Stimulated activated naive CD8-positive, alpha-beta T cell treated with anti-CD3 and anti-CD28 coated beads, Interleukin-15, Interleukin-2, amounts not matched to agents 100 ng/mL and 50 ng/mL, for 24 hours (primary cell): ENCODE measurements around the gene ASF1B.
A peak's percentile ranks its signal among the peaks of the same experiment; 100 is the strongest.

Experiments
- H3K27ac Mint-ChIP-seq: one replicate; pipeline ENCODE4 v1.8.0; 2021; ENCODE audit warnings: mild to moderate bottlenecking, mixed read lengths
- H3K27me3 Mint-ChIP-seq: one replicate; pipeline ENCODE4 v1.8.0; 2021; ENCODE audit warnings: mixed read lengths
- H3K36me3 Mint-ChIP-seq: one replicate; pipeline ENCODE4 v1.8.0; 2021; ENCODE audit warnings: low read depth, mixed read lengths
- H3K4me1 Mint-ChIP-seq: one replicate; pipeline ENCODE4 v1.8.0; 2021; ENCODE audit warnings: low read depth, mixed read lengths
- H3K4me3 Mint-ChIP-seq: one replicate; pipeline ENCODE4 v1.8.0; 2021; ENCODE audit warnings: mild to moderate bottlenecking, mixed read lengths
- H3K9me3 Mint-ChIP-seq: one replicate; pipeline ENCODE4 v1.8.0; 2021; ENCODE audit warnings: mixed read lengths

The ASF1B gene

DNA sequence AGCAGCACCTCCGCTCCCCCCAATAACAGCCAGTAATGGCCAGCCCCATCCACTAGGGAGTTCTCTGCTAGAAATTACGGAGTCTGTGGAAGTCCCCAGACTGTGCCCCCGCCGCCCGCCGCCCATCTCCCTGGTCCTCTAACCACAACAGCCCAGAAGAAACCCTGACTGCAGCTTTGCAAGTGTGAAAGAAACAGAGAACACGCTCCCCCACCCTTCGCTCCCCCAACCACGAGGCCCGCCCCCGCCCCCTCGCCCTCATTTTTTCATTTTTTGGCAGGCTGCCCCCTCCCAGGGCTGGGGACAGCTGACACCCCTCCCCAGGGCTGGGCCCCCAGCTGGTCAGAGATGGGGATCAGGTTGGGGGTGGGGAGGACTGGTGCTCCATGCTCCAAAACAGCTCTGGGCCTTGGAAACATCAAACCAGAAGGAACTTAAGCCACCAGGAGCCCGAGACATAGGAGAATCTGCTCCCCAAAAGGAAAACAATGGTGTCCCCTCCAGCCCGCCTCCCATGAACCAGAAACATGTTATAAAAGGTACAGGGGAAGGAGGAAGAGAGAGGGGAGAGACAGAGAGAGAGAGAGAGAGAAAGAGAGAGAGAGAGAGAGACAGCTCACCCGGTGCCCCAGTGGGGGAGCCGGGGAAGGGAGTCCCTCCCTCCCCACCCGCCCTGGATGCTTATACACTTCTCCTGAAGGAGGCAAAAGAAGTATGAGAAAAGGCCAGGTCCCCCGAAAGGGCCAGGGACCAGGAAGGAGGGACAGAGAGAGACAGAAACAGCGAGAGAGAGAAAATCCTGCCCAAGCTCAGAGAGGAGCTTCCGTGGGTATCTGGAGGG, 29.8 kb upstream of the ASF1B start:
- no peaks in the 10 kb centered on the region for H3K27me3 Mint-ChIP-seq
- H3K27ac Mint-ChIP-seq = peak overlapping the region; percentile 52
- no peaks in the 10 kb centered on the region for H3K9me3 Mint-ChIP-seq
- H3K4me1 Mint-ChIP-seq = peaks cover 24% of the 10 kb centered on the region
- H3K36me3 Mint-ChIP-seq = peaks cover 7% of the 10 kb centered on the region
- peak overlapping the region; percentile 66 for H3K4me3 Mint-ChIP-seq

DNA sequence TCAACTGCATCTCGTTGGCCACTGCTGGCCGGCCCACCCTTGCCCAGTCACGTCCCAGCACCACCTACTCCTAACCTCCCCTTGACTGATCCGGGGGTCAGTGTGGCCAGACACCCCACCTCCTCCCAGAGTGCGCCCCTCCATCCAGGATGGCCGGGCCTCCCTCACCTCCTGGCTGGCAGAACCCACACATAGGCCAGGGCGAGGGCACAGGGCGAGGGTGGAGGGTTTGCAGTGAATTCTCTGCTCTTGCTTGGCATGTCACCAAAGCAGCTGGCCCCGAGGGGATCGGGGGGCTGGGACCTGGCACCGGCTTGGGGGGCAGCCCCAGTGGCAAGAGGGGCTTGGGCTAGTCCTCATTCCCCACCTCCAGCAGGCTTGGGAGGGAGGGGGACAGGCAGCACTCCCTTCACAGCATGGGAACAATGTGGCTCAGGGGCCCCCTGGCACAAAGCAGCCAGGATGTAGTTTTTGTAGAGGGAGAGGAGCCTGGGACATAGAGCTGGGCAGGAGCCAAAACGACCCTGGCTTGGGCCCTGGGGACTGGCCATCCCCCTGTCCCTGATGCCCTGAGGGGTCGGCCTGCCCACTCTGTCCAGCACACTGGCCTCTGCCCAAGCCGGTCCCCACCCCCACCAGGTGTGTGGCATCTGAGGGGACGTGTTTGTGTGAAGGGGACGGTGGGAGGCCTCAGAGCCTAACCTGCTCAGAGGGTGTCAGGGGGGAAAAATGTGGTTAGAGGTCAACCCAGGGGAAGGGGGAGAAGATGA, 28.5 kb upstream of the ASF1B start:
- Mint-ChIP-seq H3K36me3 (no peaks in the 10 kb centered on the region), H3K4me1 (peaks cover 24% of the 10 kb centered on the region), H3K27ac (no peak overlapping the region), H3K27me3 (no peaks in the 10 kb centered on the region), H3K4me3 (no peak overlapping the region), H3K9me3 (no peaks in the 10 kb centered on the region)

DNA sequence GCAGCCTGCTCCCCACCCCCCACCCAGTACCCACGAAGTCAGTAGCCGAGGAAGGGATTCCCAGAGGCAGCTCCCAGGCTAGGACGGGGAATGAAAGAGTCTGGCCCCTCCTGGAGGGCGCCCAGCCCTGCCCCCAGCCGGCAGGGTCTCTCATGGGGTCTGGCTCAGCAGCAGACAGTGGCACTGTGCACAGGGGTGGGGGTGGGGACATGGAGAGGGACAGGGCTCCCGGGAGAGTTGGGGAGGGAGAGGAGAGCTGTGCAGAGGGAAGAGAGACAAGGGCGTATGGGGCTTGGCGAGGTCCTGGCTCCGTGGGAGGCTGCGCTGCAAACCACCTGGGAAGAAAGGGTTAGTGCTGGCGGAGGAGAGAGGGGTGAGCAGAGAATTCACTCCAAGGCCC, 27.7 kb upstream of the ASF1B start:
- peaks cover 24% of the 10 kb centered on the region for H3K4me1 Mint-ChIP-seq
- no peaks in the 10 kb centered on the region for H3K9me3 Mint-ChIP-seq
- H3K27me3 Mint-ChIP-seq = no peaks in the 10 kb centered on the region
- H3K27ac Mint-ChIP-seq = no peak overlapping the region
- H3K36me3 Mint-ChIP-seq = no peaks in the 10 kb centered on the region
- no peak overlapping the region for H3K4me3 Mint-ChIP-seq

DNA sequence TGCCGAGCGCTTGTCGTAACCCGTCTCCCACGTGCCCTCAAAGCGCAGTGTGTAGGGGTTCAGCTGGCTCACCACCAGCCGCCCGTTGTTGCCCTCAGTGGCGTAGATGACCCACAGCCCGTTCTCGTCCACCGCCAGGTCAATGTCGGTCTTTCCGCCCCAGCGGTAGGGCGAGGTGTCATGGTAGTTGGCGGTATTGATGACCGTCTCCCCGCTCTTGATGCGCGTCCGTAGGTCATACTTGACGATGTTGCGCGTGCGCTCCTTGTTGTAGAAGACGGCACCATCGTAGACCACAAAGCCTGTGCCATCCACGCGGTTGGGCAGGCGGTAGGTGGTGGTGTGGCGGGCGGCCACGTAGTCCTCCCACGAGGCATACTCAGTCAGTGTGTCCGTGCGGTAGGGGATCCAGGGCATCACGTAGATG, 26.5 kb upstream of the ASF1B start:
- Mint-ChIP-seq H3K4me3 (no peak overlapping the region), H3K27ac (no peak overlapping the region), H3K9me3 (no peaks in the 10 kb centered on the region)

DNA sequence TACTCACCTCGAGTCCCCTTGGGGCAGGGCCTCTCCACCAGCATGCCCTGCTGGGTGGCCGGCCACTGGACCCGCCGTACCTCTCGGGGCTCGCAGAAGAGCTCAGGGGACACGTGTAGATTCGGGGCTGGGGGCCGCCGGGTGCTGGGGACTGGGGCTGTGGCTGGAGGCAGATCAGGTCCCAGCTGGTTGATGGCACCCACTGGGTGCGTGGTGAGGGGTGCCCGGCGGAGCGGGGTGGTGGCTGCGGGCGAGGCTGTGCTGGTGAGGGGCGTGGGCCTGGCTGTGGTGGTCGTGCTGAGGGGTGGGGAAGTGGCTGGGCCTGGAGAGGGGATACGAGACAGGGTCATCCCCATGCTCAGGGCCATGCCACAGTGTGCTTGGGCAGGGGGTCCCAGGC, 24.9 kb upstream of the ASF1B start:
- no peak overlapping the region for H3K27ac Mint-ChIP-seq
- H3K9me3 Mint-ChIP-seq = no peaks in the 10 kb centered on the region
- H3K36me3 Mint-ChIP-seq = no peaks in the 10 kb centered on the region
- H3K4me3 Mint-ChIP-seq = no peak overlapping the region
- H3K4me1 Mint-ChIP-seq = peaks cover 9% of the 10 kb centered on the region
- no peaks in the 10 kb centered on the region for H3K27me3 Mint-ChIP-seq

More for the DNA sequence above, 26.5 kb upstream of the ASF1B start:
- H3K27me3 Mint-ChIP-seq = no peaks in the 10 kb centered on the region
- no peaks in the 10 kb centered on the region for H3K36me3 Mint-ChIP-seq
- H3K4me1 Mint-ChIP-seq = peaks cover 21% of the 10 kb centered on the region

DNA sequence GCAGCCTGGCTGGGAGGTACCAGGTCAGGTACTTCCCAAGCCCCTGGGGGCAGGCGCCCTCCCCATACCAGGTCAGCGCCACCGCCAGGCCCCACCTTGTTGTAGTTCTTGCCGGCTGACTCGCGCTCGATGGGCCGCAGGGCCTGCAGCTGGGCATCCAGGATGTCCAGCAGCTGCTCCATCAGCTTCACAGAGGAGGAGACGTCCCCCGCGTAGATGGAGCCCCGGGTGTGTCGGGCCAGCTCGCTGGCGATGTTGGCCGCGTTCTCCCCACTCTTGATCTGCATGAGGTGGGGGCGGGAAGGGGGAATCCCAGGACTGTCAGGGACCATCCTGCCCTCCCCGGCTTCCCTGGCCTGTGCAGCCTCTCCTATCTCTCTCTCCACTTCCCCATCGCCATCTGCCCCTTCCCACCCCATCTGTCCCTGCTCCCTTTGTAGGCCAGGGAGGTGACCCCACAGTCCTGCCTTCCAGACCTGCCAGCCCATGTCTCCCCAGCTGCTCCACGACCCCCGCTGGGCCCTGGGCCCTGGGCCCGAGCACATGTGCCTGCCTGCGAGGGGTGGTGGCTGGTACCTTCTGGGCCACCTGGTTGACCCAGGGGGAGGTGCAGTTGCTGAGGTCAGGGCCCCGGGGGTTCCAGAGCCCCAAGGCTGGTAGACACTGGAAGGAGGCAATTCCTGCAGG, 23.8 kb upstream of the ASF1B start:
- no peak overlapping the region for H3K4me3 Mint-ChIP-seq
- no peaks in the 10 kb centered on the region for H3K4me1 Mint-ChIP-seq
- H3K27ac Mint-ChIP-seq = no peak overlapping the region
- H3K27me3 Mint-ChIP-seq = no peaks in the 10 kb centered on the region
- peaks cover under 1% of the 10 kb centered on the region for H3K36me3 Mint-ChIP-seq
- H3K9me3 Mint-ChIP-seq = no peaks in the 10 kb centered on the region

DNA sequence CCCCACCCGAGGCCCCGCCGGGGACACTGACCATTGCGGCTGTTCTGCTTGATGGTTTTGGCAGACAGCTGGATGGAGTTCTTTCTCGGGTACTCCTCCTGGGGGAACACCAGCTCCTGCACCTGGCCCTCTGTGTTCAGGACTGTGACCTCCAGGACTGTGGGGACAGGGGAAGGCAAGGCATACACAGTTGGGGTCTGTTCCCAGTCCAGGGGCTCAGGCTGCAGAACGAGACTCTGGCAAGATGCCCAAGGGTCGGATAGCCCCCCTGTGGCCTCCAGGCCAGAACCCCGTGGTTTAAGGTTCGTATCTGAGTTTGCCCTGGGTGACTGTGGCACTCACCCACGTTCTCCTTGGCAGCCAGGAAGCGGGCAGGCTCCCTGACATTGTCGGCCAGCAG, 22.7 kb upstream of the ASF1B start:
- Mint-ChIP-seq H3K27ac (no peak overlapping the region), H3K4me3 (no peak overlapping the region), H3K4me1 (no peaks in the 10 kb centered on the region), H3K27me3 (no peaks in the 10 kb centered on the region), H3K36me3 (peaks cover 4% of the 10 kb centered on the region), H3K9me3 (no peaks in the 10 kb centered on the region)

DNA sequence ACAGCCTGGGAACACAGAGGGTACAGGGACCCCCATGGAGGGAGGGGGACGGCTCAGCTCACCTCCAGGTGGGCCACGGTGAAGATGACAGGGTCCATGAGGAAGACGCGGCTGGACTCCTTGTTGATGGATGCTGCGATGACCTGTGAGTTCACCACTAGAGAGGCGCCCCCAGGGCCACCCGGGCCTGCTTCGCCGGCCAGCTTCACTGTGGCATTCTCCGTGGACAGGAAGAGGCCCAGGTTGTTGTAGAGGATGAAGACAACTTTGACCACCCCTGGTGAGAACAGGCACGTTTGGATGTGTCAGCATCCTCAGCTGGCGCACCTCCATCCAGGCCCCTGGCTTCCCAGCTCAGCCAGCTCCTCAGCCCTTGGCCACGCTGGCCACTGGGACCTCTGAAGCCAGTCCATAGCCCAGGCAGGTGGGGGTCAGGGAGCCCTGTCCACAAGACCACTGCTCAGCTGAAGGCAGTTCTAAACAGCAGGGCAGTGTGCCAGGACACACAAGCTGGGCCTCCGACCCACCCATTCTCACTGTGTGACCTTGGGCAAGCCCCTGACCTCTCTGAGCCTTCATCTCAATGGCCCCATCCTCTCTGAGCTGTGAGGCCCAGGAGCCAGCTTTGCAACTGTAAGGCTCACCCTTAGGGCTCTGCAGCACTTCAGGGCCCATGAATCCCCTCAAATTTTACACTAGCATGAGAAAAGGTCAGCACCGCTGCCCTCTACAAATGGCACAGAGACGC, 22.1 kb upstream of the ASF1B start:
- no peak overlapping the region for H3K4me3 Mint-ChIP-seq
- no peaks in the 10 kb centered on the region for H3K9me3 Mint-ChIP-seq
- H3K27me3 Mint-ChIP-seq = no peaks in the 10 kb centered on the region
- H3K36me3 Mint-ChIP-seq = peaks cover 4% of the 10 kb centered on the region
- H3K4me1 Mint-ChIP-seq = no peaks in the 10 kb centered on the region
- no peak overlapping the region for H3K27ac Mint-ChIP-seq

DNA sequence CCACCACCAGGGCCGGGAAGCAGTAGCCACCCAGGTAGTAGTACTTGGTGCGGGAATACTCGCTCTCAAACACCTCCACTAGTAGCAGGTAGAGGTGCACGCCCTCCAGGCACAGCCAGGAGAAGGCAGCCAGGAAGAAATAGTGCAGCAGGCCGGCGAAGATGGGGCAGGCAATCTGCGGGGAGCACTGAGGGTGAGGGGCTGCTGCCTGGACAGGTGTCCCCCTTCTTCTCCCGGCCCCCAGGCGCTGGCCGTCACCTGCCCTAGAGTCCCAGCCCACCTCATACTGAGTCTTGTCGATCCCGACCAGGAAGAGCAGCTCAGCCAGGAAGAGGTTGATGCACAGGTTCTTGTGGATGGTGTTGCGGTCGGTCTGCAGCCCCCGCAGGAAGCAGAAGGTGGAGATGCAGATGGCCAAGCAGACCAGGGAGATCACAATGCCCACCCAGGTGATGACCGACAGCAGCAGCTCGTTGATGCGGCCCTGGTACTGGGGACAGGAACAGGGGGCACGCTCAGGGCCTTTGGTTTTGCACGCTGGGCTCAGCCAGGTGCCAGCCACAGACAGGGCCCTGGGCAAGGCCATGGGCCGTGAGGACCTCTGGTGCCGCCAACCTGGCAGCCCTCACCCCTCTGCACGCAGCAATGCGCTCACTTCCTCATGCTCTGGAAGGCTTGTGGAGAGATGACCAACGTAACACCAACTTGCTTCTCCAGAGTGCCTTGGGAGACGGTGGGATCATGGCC, 20.8 kb upstream of the ASF1B start:
- Mint-ChIP-seq H3K9me3 (no peaks in the 10 kb centered on the region), H3K27me3 (no peaks in the 10 kb centered on the region), H3K4me3 (no peak overlapping the region), H3K4me1 (peaks cover 3% of the 10 kb centered on the region), H3K36me3 (peaks cover 8% of the 10 kb centered on the region), H3K27ac (no peak overlapping the region)

DNA sequence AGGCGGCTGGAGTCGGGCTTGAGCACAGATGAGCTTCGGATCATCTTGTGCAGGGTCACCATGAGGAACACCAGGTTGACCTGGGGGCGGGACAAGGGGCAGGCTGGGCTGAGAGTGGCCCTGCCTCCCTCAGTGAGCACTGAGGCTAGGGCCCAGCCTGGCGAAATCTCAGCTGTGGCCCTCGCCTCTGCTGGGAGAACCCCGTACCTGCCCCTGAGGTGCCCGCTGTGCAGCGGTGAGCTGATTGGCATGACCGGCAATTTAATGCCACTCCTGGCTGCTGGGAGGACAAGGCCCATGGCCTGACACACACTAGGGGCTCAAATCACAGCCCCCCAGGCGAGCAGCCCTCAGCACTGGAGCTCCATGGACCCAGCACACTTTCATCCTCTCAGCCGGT, 19.7 kb upstream of the ASF1B start:
- Mint-ChIP-seq H3K27me3 (no peaks in the 10 kb centered on the region), H3K9me3 (no peaks in the 10 kb centered on the region), H3K4me1 (peaks cover 3% of the 10 kb centered on the region), H3K4me3 (no peak overlapping the region), H3K27ac (no peak overlapping the region), H3K36me3 (peaks cover 8% of the 10 kb centered on the region)

DNA sequence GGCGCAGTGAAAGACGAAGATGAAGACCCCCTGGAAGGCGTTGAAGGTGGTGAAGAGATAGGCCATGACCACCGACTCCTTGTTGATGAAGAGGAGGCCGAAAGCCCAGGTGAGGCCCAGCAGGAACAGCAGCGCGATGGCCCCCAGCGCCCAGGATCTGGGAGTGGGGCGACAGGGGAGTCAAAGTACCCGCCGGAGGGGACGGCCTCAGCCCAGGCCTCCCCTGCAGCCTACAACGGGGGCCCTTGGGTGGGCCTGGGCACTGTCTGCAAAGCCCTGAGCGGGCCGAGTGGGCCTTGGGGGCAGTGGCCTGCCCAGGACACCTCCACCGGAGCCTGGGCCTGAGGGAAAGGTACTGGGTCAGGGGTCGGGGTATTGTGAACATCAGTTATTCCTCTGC, 19.0 kb upstream of the ASF1B start:
- no peaks in the 10 kb centered on the region for H3K9me3 Mint-ChIP-seq
- no peak overlapping the region for H3K4me3 Mint-ChIP-seq
- H3K27me3 Mint-ChIP-seq = no peaks in the 10 kb centered on the region
- peaks cover 8% of the 10 kb centered on the region for H3K36me3 Mint-ChIP-seq
- peaks cover 3% of the 10 kb centered on the region for H3K4me1 Mint-ChIP-seq
- no peak overlapping the region for H3K27ac Mint-ChIP-seq

DNA sequence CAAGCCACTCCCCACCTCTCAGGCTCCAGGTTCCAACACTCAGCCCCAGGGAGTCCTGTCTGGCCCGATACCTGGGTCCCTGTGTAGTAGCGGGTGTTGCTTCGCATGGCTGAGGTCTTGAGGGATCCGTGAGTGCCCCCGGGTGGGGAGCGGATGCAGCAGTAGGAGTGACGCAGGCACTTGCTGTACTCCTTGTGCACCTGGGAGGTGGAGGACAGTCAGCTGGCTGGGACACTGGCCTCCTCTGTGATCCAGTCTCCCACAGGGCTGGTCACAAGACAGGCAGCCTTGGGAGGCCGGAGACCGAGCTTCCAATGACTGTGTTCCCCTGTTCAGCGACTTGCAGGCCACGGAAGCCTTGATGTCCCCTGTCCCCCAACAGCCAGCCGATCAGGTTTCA, 16.3 kb upstream of the ASF1B start:
- H3K27me3 Mint-ChIP-seq = no peaks in the 10 kb centered on the region
- peaks cover 8% of the 10 kb centered on the region for H3K36me3 Mint-ChIP-seq
- no peak overlapping the region for H3K27ac Mint-ChIP-seq
- no peak overlapping the region for H3K4me3 Mint-ChIP-seq
- H3K4me1 Mint-ChIP-seq = peaks cover 24% of the 10 kb centered on the region
- no peaks in the 10 kb centered on the region for H3K9me3 Mint-ChIP-seq

DNA sequence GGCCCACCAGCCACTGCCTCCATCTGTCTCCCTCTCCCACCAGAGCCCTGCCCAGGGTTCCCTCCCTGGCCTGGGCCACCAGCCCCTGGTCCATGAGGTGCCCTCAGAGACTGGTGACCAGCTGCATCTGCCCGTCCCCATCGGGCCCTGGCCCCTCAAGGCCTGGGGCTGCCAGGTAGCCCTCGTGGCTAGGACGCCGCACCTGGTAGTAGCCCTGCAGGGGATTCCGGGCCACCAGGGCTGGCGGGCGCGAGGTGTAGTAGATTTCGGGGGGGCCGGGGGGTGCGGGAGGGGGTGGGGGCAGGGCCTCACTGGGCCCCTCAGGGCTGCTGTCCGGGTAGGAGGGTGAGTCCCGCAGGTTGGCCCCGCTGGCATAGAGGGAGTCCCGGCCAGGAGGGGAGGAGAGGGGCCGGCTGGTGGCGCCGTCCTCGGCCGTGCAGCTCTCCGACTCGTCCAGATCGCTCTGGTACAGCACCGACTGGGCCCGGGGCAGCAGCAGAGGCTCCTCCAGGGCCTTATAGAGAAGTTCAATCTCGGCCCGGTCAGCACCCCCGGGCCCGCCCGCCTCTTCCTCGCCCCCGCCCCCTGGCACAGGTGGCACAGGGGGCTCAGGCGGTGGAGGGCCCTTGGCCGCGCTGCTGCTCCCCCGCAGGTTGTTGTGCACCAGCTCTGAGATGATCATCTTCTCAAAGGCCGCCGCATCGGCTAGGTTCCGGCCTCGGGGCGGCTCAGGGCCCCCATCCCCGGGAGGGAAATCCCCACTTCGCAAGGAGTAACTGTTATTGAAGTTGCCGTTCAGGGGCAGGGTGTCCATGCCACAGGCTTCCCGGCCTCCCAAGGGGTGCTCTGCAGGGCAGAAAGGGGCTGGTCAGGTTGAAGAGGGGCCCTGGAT, 14.6 kb upstream of the ASF1B start:
- Mint-ChIP-seq H3K4me1 (peaks cover 30% of the 10 kb centered on the region), H3K9me3 (no peaks in the 10 kb centered on the region), H3K27me3 (no peaks in the 10 kb centered on the region), H3K27ac (no peak overlapping the region), H3K36me3 (peaks cover 8% of the 10 kb centered on the region), H3K4me3 (no peak overlapping the region)
